SK-N-SH (cell line): ENCODE results near the gene IL17B. TPM values are rescaled to one million over a fixed set of nuclear protein-coding genes. Genes with fewer than 3 reads are reported as not detected.

Source experiments
- CTCF ChIA-PET: fragments of 300-600, 350-600 bp; formaldehyde crosslinking; extraction: SDS; loops from one replicate; lab custom pipeline; 2021; lab: Yijun Ruan, JAX
- POLR2A ChIA-PET: fragments of 350-600 bp; sonication (Branson Sonifier 250); formaldehyde crosslinking; extraction: SDS; loops from one replicate; lab custom pipeline; 2020; ENCODE audit warnings: antibody characterized with exemption, inconsistent platforms; lab: Yijun Ruan, JAX
- DNase-seq: peaks from one replicate; pipeline ENCODE4 v3.0.0; 2012
- H2AFZ ChIP-seq: fragments of 200-600 bp; sonication (generic); 2 replicates; pipeline ENCODE4 v1.8.1; 2016; ENCODE audit warnings: antibody characterized with exemption, mild to moderate bottlenecking, low read depth
- H3F3A ChIP-seq: fragments of 200-600 bp; sonication (generic); replicated peaks from 2 replicates; pipeline ENCODE3; 2016; ENCODE audit warnings: antibody characterized with exemption, mild to moderate bottlenecking; ENCODE audit not compliant: insufficient read depth
- H3K27ac ChIP-seq, 2 experiments: fragments of 200-500 bp in 1 of 2; fragments of 200-600 bp in 1 of 2; sonication (Bioruptor generic) in 1 of 2; sonication (generic), shearing (Covaris generic) in 1 of 2; 2 replicates each; pipeline versions ENCODE4 v1.5.1 to v1.6.1; 2014 to 2016; ENCODE audit warnings: low read depth in 2 of 2, inconsistent platforms in 1 of 2, low read length in 1 of 2, mild to moderate bottlenecking in 1 of 2, mixed read lengths in 1 of 2
- H3K27me3 ChIP-seq: fragments of 200-600 bp; sonication (generic), shearing (Covaris generic); 2 replicates; pipeline ENCODE4 v1.6.1; 2016; ENCODE audit warnings: mixed run types; ENCODE audit not compliant: insufficient read depth
- H3K36me3 ChIP-seq, 2 experiments: fragments of 200-500 bp in 1 of 2; fragments of 200-600 bp in 1 of 2; sonication (Bioruptor generic) in 1 of 2; sonication (generic) in 1 of 2; replicated peaks in 1 of 2; 2 replicates each; pipeline versions ENCODE3 to v1.5.1; 2014 to 2016; ENCODE audit warnings: low read length in 1 of 2, mild to moderate bottlenecking in 1 of 2; ENCODE audit not compliant: insufficient read depth in 2 of 2, control insufficient read depth in 1 of 2
- H3K4me1 ChIP-seq, 2 experiments: fragments of 200-500 bp in 1 of 2; fragments of 200-600 bp in 1 of 2; sonication (Bioruptor generic) in 1 of 2; sonication (generic), shearing (Covaris generic) in 1 of 2; 2 replicates each; pipeline versions ENCODE4 v1.5.1 to v1.6.1; 2014 to 2016; ENCODE audit warnings: low read depth in 1 of 2, low read length in 1 of 2, mixed run types in 1 of 2; ENCODE audit not compliant: insufficient read depth in 2 of 2, control insufficient read depth in 1 of 2
- H3K4me2 ChIP-seq: fragments of 200-600 bp; sonication (generic), shearing (Covaris generic); 2 replicates; pipeline ENCODE4 v1.6.1; 2017; ENCODE audit warnings: mixed run types
- H3K4me3 ChIP-seq, 2 experiments: fragments of 200-500 bp in 1 of 2; fragments of 200-600 bp in 1 of 2; sonication (Bioruptor generic) in 1 of 2; sonication (generic), shearing (Covaris generic) in 1 of 2; 2 replicates each; pipeline versions ENCODE4 v1.5.1 to v1.8.1; 2014 to 2016; ENCODE audit warnings: low read depth in 2 of 2, inconsistent platforms in 1 of 2, low read length in 1 of 2, mild to moderate bottlenecking in 1 of 2, mixed read lengths in 1 of 2, moderate library complexity in 1 of 2
- H3K79me2 ChIP-seq: fragments of 200-600 bp; sonication (generic); 2 replicates; pipeline ENCODE4 v1.8.1; 2017; ENCODE audit warnings: mild to moderate bottlenecking; ENCODE audit not compliant: insufficient read depth
- H3K9ac ChIP-seq: fragments of 200-600 bp; sonication (generic); 2 replicates; pipeline ENCODE4 v1.6.1; 2017; ENCODE audit warnings: mixed run types
- H3K9me2 ChIP-seq: fragments of 200-600 bp; sonication (generic); 2 replicates; pipeline ENCODE4 v1.6.1; 2017; ENCODE audit warnings: mixed run types
- H3K9me3 ChIP-seq: fragments of 200-600 bp; sonication (generic); 2 replicates; pipeline ENCODE4 v1.6.1; 2017; ENCODE audit warnings: mixed run types, mild to moderate bottlenecking, moderate library complexity
- H4K20me1 ChIP-seq: fragments of 200-600 bp; sonication (generic); 2 replicates; pipeline ENCODE4 v1.6.1; 2017; ENCODE audit warnings: mild to moderate bottlenecking, mixed run types; ENCODE audit not compliant: insufficient read depth
- CTCF ChIP-seq: fragments of 200-600 bp; sonication (generic); IDR thresholded peaks from 2 replicates; pipeline ENCODE4 v1.6.1; 2017; ENCODE audit warnings: antibody characterized with exemption, mild to moderate bottlenecking, moderate library complexity
- ELF1 ChIP-seq: IDR thresholded peaks from 2 replicates; pipeline ENCODE4 v1.4.0; 2012
- EZH2phosphoT487 ChIP-seq: fragments of 200-600 bp; sonication (generic); IDR thresholded peaks from 2 replicates; pipeline ENCODE4 v1.6.1; 2017; ENCODE audit warnings: low read depth, mixed run types, mild to moderate bottlenecking, antibody characterized with exemption, moderate library complexity, borderline replicate concordance
- FOSL2 ChIP-seq: IDR thresholded peaks from 2 replicates; pipeline ENCODE4 v1.4.0; 2012; ENCODE audit warnings: low read depth, mild to moderate bottlenecking, moderate library complexity, borderline replicate concordance
- GABPA ChIP-seq: IDR thresholded peaks from 2 replicates; pipeline ENCODE4 v1.4.0; 2012; ENCODE audit warnings: low read depth, mild to moderate bottlenecking
- GATA2 ChIP-seq: sonication (generic); formaldehyde crosslinking; IDR thresholded peaks from 2 replicates; pipeline ENCODE4 v1.5.0; 2020; ENCODE audit warnings: mild to moderate bottlenecking, missing genetic modification reagents
- IRF3 ChIP-seq: fragments of 150-350 bp; IDR thresholded peaks from 2 replicates; pipeline ENCODE4 v1.6.1; 2016; ENCODE audit warnings: mild to moderate bottlenecking, low read depth, low read length
- MAX ChIP-seq: IDR thresholded peaks from 2 replicates; pipeline ENCODE4 v1.4.0; 2012; ENCODE audit warnings: low read depth
- NFIC ChIP-seq: IDR thresholded peaks from 2 replicates; pipeline ENCODE4 v1.4.0; 2012; ENCODE audit warnings: borderline replicate concordance
- POLR2AphosphoS5 ChIP-seq: IDR thresholded peaks from 2 replicates; pipeline ENCODE4 v1.6.1; 2012; ENCODE audit warnings: low read depth, low read length
- RCOR1 ChIP-seq: fragments of 150-350 bp; IDR thresholded peaks from 2 replicates; pipeline ENCODE4 v1.6.1; 2017; ENCODE audit warnings: antibody characterized with exemption, low read length
- REST ChIP-seq: IDR thresholded peaks from 2 replicates; pipeline ENCODE4 v1.6.1; 2012; ENCODE audit warnings: mild to moderate bottlenecking, low read depth, low read length, moderate library complexity
- RXRA ChIP-seq: IDR thresholded peaks from 2 replicates; pipeline ENCODE4 v1.4.0; 2012; ENCODE audit warnings: low read depth, mild to moderate bottlenecking, borderline replicate concordance
- SIN3A ChIP-seq: IDR thresholded peaks from 2 replicates; pipeline ENCODE4 v1.6.1; 2012; ENCODE audit warnings: low read depth, mild to moderate bottlenecking, low read length, moderate library complexity, borderline replicate concordance
- TAF1 ChIP-seq: IDR thresholded peaks from 2 replicates; pipeline ENCODE4 v1.6.1; 2012; ENCODE audit warnings: low read depth, mild to moderate bottlenecking, low read length, moderate library complexity, borderline replicate concordance
- TCF12 ChIP-seq: IDR thresholded peaks from 2 replicates; pipeline ENCODE4 v1.4.0; 2012
- USF1 ChIP-seq: IDR thresholded peaks from 2 replicates; pipeline ENCODE4 v1.4.0; 2012; ENCODE audit warnings: low read depth, borderline replicate concordance
- YY1 ChIP-seq: IDR thresholded peaks from 2 replicates; pipeline ENCODE4 v1.4.0; 2012; ENCODE audit warnings: low read depth, mild to moderate bottlenecking
- ZBTB33 ChIP-seq: IDR thresholded peaks from 2 replicates; pipeline ENCODE4 v1.4.0; 2012; ENCODE audit warnings: low read depth, borderline replicate concordance
- WGBS: methylation state at CpG from one replicate; pipeline ENCODE4 v1.1.6; 2017; ENCODE audit warnings: low lambda C conversion rate; 5-methylcytosine and 5-hydroxymethylcytosine counted together
- polyA plus RNA-seq, 3 experiments: library from polyadenylated mRNA; depleted of rRNA; stranded (reverse); fragments of >200 nt; gene quantifications; 2 replicates each; pipeline ENCODE4 v1.2.3, GENCODE V29; 2012

IL17B gene
- polyA plus RNA-seq, 1 of the 3 experiments (the other 2 are of a cell fraction): 0.16 TPM

- peaks cover 0 to 12% of the 10 kb centered on the region in 2 experiments; a peak in 1 of 4 replicates for H3K4me1 ChIP-seq
- CTCF ChIA-PET: interaction anchor here (4.7 to 41.4 kb wide), 3 partner anchors 9 to 61 kb away, joined by 35 to 1751 read pairs (median 120); no protein-coding TSS in a partner anchor
- 90% methylated on average over 10 of the region's 12 CpGs for WGBS
These were observed 16.6 kb downstream of the IL17B start for GRCh38 chr5:149362541-149362940.

More at GRCh38 chr5:149362541-149362940, 16.6 kb downstream of the IL17B start:
- no peak overlapping the region for H3K4me3 ChIP-seq
- DNase-seq: no peak
- H3K36me3 ChIP-seq: no peaks in the 10 kb centered on the region
- H3F3A ChIP-seq: no peaks in the 10 kb centered on the region
- no peak overlapping the region for H3K9ac ChIP-seq
- H3K4me2 ChIP-seq: no peak overlapping the region
- H2AFZ ChIP-seq: no peak overlapping the region
- no peak for TF ChIP-seq TCF12
- TF ChIP-seq ZBTB33: no peak
- TF ChIP-seq MAX: no peak
- no peak for TF ChIP-seq EZH2phosphoT487
- no peak for TF ChIP-seq NFIC
- no peak for TF ChIP-seq ELF1
- TF ChIP-seq POLR2AphosphoS5: no peak
- no peak for TF ChIP-seq TAF1
- TF ChIP-seq GABPA: no peak
- TF ChIP-seq SIN3A: no peak
- no peak for TF ChIP-seq RXRA
- TF ChIP-seq REST: no peak
- TF ChIP-seq RCOR1: no peak
- TF ChIP-seq USF1: no peak
- no peak for TF ChIP-seq FOSL2
- no peak for TF ChIP-seq IRF3
- TF ChIP-seq GATA2: no peak
- no peak for TF ChIP-seq YY1
- no peak for TF ChIP-seq CTCF
- no peaks in the 10 kb centered on the region for H3K9me2 ChIP-seq
- no peaks in the 10 kb centered on the region for H3K9me3 ChIP-seq
- H3K27ac ChIP-seq: no peak overlapping the region; a peak in 1 of 4 replicates
- POLR2A ChIA-PET: no interaction called here
- H3K79me2 ChIP-seq: no peaks in the 10 kb centered on the region
- no peaks in the 10 kb centered on the region for H4K20me1 ChIP-seq
- no peaks in the 10 kb centered on the region for H3K27me3 ChIP-seq
